Breast epithelium (tissue), 3 donors: ENCODE results near the gene GNAZ.

ENCODE experiments used
- CTCF ChIP-seq, 3 donors: fragments of 450-650 bp; IDR thresholded peaks; one replicate each; pipeline ENCODE4 v1.5.1; 2016 to 2017; ENCODE audit warnings: antibody characterized with exemption in 3 of 3, mild to moderate bottlenecking in 3 of 3, moderate library complexity in 3 of 3
- POLR2A ChIP-seq: fragments of 450-650 bp; IDR thresholded peaks from one replicate; pipeline ENCODE4 v1.6.1; 2016; ENCODE audit warnings: antibody characterized with exemption, mild to moderate bottlenecking, moderate library complexity
- POLR2AphosphoS5 ChIP-seq, 3 donors: sonication (generic); formaldehyde crosslinking; IDR thresholded peaks; one replicate each; pipeline ENCODE4 v1.6.1; 2017; ENCODE audit warnings: antibody characterized with exemption in 3 of 3

- no peak for TF ChIP-seq CTCF (IDR thresholded peaks at IDR 0.05)
- TF ChIP-seq POLR2A, result no peak
- no peak for TF ChIP-seq POLR2AphosphoS5 (IDR thresholded peaks at IDR 0.05)
Measured at GRCh38 chr22:23065069-23065451, 5.3 kb upstream of the GNAZ start.
